Kidney epithelial cell (primary cell): Measurements from ENCODE around the gene TWF1. TPM values are rescaled to one million over a fixed set of nuclear protein-coding genes. Genes with fewer than 3 reads are reported as not detected.

Source experiments
- DNase-seq: peaks from one replicate; pipeline ENCODE4 v3.0.0-alpha.2; 2010; ENCODE audit warnings: low read depth
- H3K27me3 ChIP-seq: 2 replicates; pipeline ENCODE4 v1.6.0; 2011; ENCODE audit warnings: low read length; ENCODE audit not compliant: control insufficient read depth, insufficient read depth
- H3K36me3 ChIP-seq: 2 replicates; pipeline ENCODE4 v1.5.1; 2011; ENCODE audit warnings: low read length; ENCODE audit not compliant: control insufficient read depth, insufficient read depth
- H3K4me3 ChIP-seq: 2 replicates; pipeline ENCODE4 v1.5.1; 2011; ENCODE audit warnings: low read depth, mild to moderate bottlenecking, control low read depth, low read length
- total RNA-seq: library from RNA; depleted of rRNA; stranded (reverse); fragments of >200 nt; gene quantifications from 2 replicates; pipeline ENCODE4 v1.2.3, GENCODE V29; 2015
- TF ChIP-seq, protein P1 (sequence below): IDR thresholded peaks from 2 replicates; pipeline ENCODE4 v1.5.1; 2011; ENCODE audit warnings: mild to moderate bottlenecking, moderate library complexity, low read length, control low read depth, inconsistent platforms; ENCODE audit not compliant: insufficient read depth, poor library complexity, severe bottlenecking

Gene TWF1
- total RNA-seq, 1 donor from 2014 or later, result 137 TPM

- no peaks in the 10 kb centered on the region for H3K36me3 ChIP-seq
- no peaks in the 10 kb centered on the region for H3K27me3 ChIP-seq
- no peak overlapping the region for H3K4me3 ChIP-seq
- TF ChIP-seq, protein P1, sequence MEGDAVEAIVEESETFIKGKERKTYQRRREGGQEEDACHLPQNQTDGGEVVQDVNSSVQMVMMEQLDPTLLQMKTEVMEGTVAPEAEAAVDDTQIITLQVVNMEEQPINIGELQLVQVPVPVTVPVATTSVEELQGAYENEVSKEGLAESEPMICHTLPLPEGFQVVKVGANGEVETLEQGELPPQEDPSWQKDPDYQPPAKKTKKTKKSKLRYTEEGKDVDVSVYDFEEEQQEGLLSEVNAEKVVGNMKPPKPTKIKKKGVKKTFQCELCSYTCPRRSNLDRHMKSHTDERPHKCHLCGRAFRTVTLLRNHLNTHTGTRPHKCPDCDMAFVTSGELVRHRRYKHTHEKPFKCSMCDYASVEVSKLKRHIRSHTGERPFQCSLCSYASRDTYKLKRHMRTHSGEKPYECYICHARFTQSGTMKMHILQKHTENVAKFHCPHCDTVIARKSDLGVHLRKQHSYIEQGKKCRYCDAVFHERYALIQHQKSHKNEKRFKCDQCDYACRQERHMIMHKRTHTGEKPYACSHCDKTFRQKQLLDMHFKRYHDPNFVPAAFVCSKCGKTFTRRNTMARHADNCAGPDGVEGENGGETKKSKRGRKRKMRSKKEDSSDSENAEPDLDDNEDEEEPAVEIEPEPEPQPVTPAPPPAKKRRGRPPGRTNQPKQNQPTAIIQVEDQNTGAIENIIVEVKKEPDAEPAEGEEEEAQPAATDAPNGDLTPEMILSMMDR, result no peak
- no peak for DNase-seq
Measured at GRCh38 chr12:43832463-43833168, 26.5 kb upstream of the TWF1 start.

- Histone ChIP-seq H3K4me3 (no peak overlapping the region), H3K27me3 (no peaks in the 10 kb centered on the region), H3K36me3 (no peaks in the 10 kb centered on the region)
- no peak for DNase-seq
- TF ChIP-seq, protein P1, result no peak
Measured at GRCh38 chr12:43827093-43827492, 21.0 kb upstream of the TWF1 start.

- TF ChIP-seq, protein P1, result no peak
- no peak for DNase-seq
- H3K36me3 ChIP-seq, result no peaks in the 10 kb centered on the region
- no peak overlapping the region for H3K4me3 ChIP-seq
- H3K27me3 ChIP-seq, result no peaks in the 10 kb centered on the region
Measured at GRCh38 chr12:43826681-43827080, 20.6 kb upstream of the TWF1 start.

DNA sequence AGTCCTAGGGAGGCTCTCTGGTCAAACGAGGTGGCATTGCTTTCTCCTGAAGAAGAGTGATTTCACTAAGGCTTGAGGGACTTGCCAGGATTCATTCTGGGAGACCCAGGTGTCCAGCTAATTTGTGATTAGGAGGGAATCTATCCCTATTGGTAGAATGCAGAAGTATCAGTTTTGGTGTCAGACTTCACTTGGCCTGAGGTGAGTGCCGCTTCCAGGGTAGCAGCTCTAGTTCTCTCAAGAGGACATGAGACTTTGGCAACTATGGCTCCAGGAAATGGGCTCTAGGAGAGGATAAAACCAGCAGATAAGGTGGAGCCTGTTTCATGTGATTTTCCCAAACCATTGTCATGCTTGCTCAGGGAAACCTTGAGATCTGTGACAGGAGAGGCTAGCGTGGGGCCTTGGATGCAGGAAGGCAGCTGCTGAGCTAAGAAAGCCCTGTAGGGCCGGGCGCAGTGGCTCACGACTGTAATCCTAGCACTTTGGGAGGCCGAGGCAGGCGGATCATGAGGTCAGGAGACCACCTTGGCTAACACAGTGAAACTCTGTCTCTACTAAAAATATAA, 18.2 kb upstream of the TWF1 start:
- DNase-seq, result no peak
- TF ChIP-seq, protein P1, result no peak
- Histone ChIP-seq H3K27me3 (no peaks in the 10 kb centered on the region), H3K36me3 (no peaks in the 10 kb centered on the region), H3K4me3 (no peak overlapping the region)

- Histone ChIP-seq H3K36me3 (no peaks in the 10 kb centered on the region), H3K27me3 (no peaks in the 10 kb centered on the region), H3K4me3 (no peak overlapping the region)
- TF ChIP-seq, protein P1, result no peak
- no peak for DNase-seq
Measured at GRCh38 chr12:43816168-43816567, 10.1 kb upstream of the TWF1 start.

DNA sequence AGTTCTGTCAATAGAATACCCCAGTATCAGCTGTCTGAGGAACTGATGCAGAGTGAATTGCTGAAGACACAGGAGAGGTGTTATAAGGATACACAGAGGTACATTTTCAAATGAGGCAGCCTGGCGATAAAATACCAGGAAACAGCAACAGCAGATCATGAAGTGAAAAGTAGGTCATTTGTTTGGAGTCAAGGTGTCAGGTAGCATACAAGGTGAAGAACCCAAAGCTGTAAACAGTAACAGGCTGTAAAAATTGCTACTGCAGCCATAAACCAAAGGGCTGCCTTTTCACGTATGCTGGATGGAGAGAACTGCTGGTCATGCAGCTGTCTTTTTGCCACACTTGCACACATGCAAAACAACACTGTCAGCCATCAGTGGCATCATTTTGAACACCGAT, 9.3 kb upstream of the TWF1 start:
- Histone ChIP-seq H3K36me3 (no peaks in the 10 kb centered on the region), H3K27me3 (no peaks in the 10 kb centered on the region)
- TF ChIP-seq, protein P1, result no peak

More for the DNA sequence above, 9.3 kb upstream of the TWF1 start:
- H3K4me3 ChIP-seq, result no peak overlapping the region
- DNase-seq, result no peak
